H1 (cell line): Measurements from ENCODE around the gene ATOH8. TPM values are rescaled to one million over a fixed set of nuclear protein-coding genes. Genes with fewer than 3 reads are reported as not detected.
A peak's percentile ranks its signal among the peaks of the same experiment; 100 is the strongest.

Experiments
- BACH1 ChIP-seq: IDR thresholded peaks from 2 replicates; pipeline ENCODE4 v1.6.1; 2012; ENCODE audit warnings: low read length, improper control_type of control experiment
- CBX8 ChIP-seq: fragments of 300-800, 300-1000 bp; sonication (generic); IDR thresholded peaks from 2 replicates; pipeline ENCODE4 v1.7.1; 2016; ENCODE audit warnings: low read depth, low read length, borderline replicate concordance
- CHD2 ChIP-seq: IDR thresholded peaks from 2 replicates; pipeline ENCODE4 v1.6.1; 2012; ENCODE audit warnings: low read length, improper control_type of control experiment
- EZH2 ChIP-seq: fragments of 200-600 bp; sonication (generic); IDR thresholded peaks from 2 replicates; pipeline ENCODE4 v1.7.1; 2012; ENCODE audit warnings: low read depth, mild to moderate bottlenecking, moderate library complexity, low read length, inconsistent platforms; ENCODE audit not compliant: severe bottlenecking
- GABPA ChIP-seq: IDR thresholded peaks from 2 replicates; pipeline ENCODE4 v1.6.1; 2011; ENCODE audit warnings: mild to moderate bottlenecking, low read length, moderate library complexity, borderline replicate concordance; ENCODE audit not compliant: insufficient read depth
- HDAC2 ChIP-seq, 2 experiments: fragments of 300-600 bp in 1 of 2; sonication (generic) in 1 of 2; IDR thresholded peaks; 2 replicates each; pipeline ENCODE4 v1.6.1; 2011 to 2012; ENCODE audit warnings: low read depth in 2 of 2, low read length in 2 of 2, mild to moderate bottlenecking in 2 of 2, moderate library complexity in 2 of 2, borderline replicate concordance in 1 of 2, inconsistent platforms in 1 of 2
- KDM4A ChIP-seq: IDR thresholded peaks from one replicate; pipeline ENCODE4 v1.7.1; 2012; ENCODE audit warnings: low read depth, mild to moderate bottlenecking, moderate library complexity, low read length, inconsistent platforms; ENCODE audit not compliant: severe bottlenecking
- KDM5A ChIP-seq: fragments of 200-600 bp; IDR thresholded peaks from 2 replicates; pipeline ENCODE4 v1.7.1; 2012; ENCODE audit warnings: mild to moderate bottlenecking, low read length, inconsistent platforms, mixed read lengths
- PHF8 ChIP-seq: fragments of 200-600 bp; sonication (generic); conservative IDR thresholded peaks from 2 replicates; pipeline ENCODE4 v1.7.1; 2012; ENCODE audit warnings: low read depth, mild to moderate bottlenecking, inconsistent platforms, low read length, moderate library complexity
- RAD21 ChIP-seq, 2 experiments: IDR thresholded peaks in 1 of 2; conservative IDR thresholded peaks in 1 of 2; 2 replicates each; pipeline ENCODE4 v1.6.1; 2011; ENCODE audit warnings: low read depth in 2 of 2, low read length in 2 of 2, improper control_type of control experiment in 1 of 2, inconsistent platforms in 1 of 2, mild to moderate bottlenecking in 1 of 2, moderate library complexity in 1 of 2
- RNF2 ChIP-seq: fragments of 200-900, 300-1000 bp; sonication (generic); IDR thresholded peaks from 2 replicates; pipeline ENCODE4 v1.7.1; 2016; ENCODE audit warnings: borderline replicate concordance, low read depth, mild to moderate bottlenecking, antibody characterized with exemption, low read length; ENCODE audit not compliant: poor library complexity, severe bottlenecking; ENCODE audit errors: missing control alignments
- polyA plus RNA-seq, 7 experiments: library from polyadenylated mRNA; depleted of rRNA in 3 of 7; stranded (reverse) in 5 of 7; unstranded in 2 of 7; fragments of >200 nt in 5 of 7; fragments of 200-250 nt in 2 of 7; gene quantifications; 1 replicate in 5 of 7; 2 replicates in 1 of 7; 4 replicates in 1 of 7; pipeline versions ENCODE4 v1.2.1 to v1.2.3, GENCODE V29; 2011 to 2013; ENCODE audit warnings: missing spikeins in 2 of 7, mixed read lengths in 2 of 7
- total RNA-seq: library from RNA; stranded (reverse); fragmentation: NEBNext Ultra II Directional; extraction: Animal tissue kit (Norgen Biotek cat#: 25700); gene quantifications from 2 replicates; pipeline ENCODE4 v1.2.1, GENCODE V29; 2021
- TF ChIP-seq, protein P1 (sequence below): IDR thresholded peaks from 2 replicates; pipeline ENCODE4 v1.6.1; 2011; ENCODE audit warnings: low read depth, mild to moderate bottlenecking, low read length; ENCODE audit not compliant: insufficient read depth
- TF ChIP-seq, protein P2 (sequence below): IDR thresholded peaks from 2 replicates; pipeline ENCODE4 v1.6.1; 2012; ENCODE audit warnings: inconsistent platforms

Gene ATOH8
- total and polyA plus RNA-seq, 2 of the 8 experiments (the other 6 are each of a cell fraction or from before 2014, with no cell fraction given), result 0.50 to 0.53 TPM

GRCh38 chr2:85754313-85755095 lies 713 bp downstream of the ATOH8 start (continued):
- TF ChIP-seq PHF8 (no peak), BACH1 (no peak), HDAC2 (IDR thresholded peaks at IDR 0.05; ENCODE audit: borderline replicate concordance in 1 of 2, low read depth in 2 of 2, low read length in 2 of 2) (no peak), EZH2 (peak; percentile 75), CHD2 (no peak), RNF2 (peak; percentile 81), CBX8 (no peak), KDM4A (peak; percentile 87), KDM5A (no peak), GABPA (no peak; the same call in 1 of the 2 replicates), RAD21 (IDR thresholded peaks at IDR 0.05 in 1 of 2, conservative IDR thresholded peaks at IDR 0.05 in 1 of 2; ENCODE audit: low read depth in 2 of 2, low read length in 2 of 2) (no peak)
- TF ChIP-seq, protein P1, sequence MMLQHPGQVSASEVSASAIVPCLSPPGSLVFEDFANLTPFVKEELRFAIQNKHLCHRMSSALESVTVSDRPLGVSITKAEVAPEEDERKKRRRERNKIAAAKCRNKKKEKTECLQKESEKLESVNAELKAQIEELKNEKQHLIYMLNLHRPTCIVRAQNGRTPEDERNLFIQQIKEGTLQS, result no peak
- TF ChIP-seq, protein P2, sequence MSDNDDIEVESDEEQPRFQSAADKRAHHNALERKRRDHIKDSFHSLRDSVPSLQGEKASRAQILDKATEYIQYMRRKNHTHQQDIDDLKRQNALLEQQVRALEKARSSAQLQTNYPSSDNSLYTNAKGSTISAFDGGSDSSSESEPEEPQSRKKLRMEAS, result peak; percentile 16; the same call in 1 of the 2 replicates
